Sigmoid colon (tissue), 4 donors: ENCODE results near the gene CYBC1.

Experiments
- CTCF ChIP-seq, 4 experiments: fragments of 450-650 bp in 3 of 4; fragments of 200-600 bp in 1 of 4; IDR thresholded peaks; one replicate each; pipeline ENCODE4 v1.5.1; 2016 to 2019; ENCODE audit warnings: antibody characterized with exemption in 4 of 4, mild to moderate bottlenecking in 3 of 4, moderate library complexity in 2 of 4
- EP300 ChIP-seq, 4 donors: sonication (generic); formaldehyde crosslinking; IDR thresholded peaks; one replicate each; pipeline ENCODE4 v1.6.1; 2017; ENCODE audit warnings: antibody characterized with exemption in 4 of 4

GRCh38 chr17:82405051-82405450, 45.5 kb downstream of the CYBC1 start:
- TF ChIP-seq CTCF (IDR thresholded peaks at IDR 0.05), result no peak
- TF ChIP-seq EP300 (IDR thresholded peaks at IDR 0.05), result no peak
